Progenitor cell of endocrine pancreas (in vitro differentiated cells): Measurements from ENCODE around the gene NR2F6. TPM values are rescaled to one million over a fixed set of nuclear protein-coding genes. Genes with fewer than 3 reads are reported as not detected.

Experiments
- DNase-seq: peaks from one replicate; pipeline ENCODE4 v3.0.0; 2021; ENCODE audit warnings: low spot score; ENCODE audit not compliant: unreplicated experiment
- H3K27ac Mint-ChIP-seq: 2 replicates; pipeline ENCODE4 v1.8.0; 2021; ENCODE audit warnings: mild to moderate bottlenecking, moderate library complexity, mixed read lengths
- H3K27me3 Mint-ChIP-seq: 2 replicates; pipeline ENCODE4 v1.8.0; 2021; ENCODE audit warnings: mixed read lengths
- H3K36me3 Mint-ChIP-seq: 2 replicates; pipeline ENCODE4 v1.8.0; 2022; ENCODE audit warnings: mixed read lengths; ENCODE audit not compliant: insufficient read depth
- H3K4me1 Mint-ChIP-seq: 2 replicates; pipeline ENCODE4 v1.8.0; 2021; ENCODE audit warnings: low read depth, mixed read lengths
- H3K4me3 Mint-ChIP-seq: 2 replicates; pipeline ENCODE4 v1.8.0; 2021; ENCODE audit warnings: low read depth, mild to moderate bottlenecking, moderate library complexity, mixed read lengths
- H3K9me3 Mint-ChIP-seq: 2 replicates; pipeline ENCODE4 v1.8.0; 2021; ENCODE audit warnings: low read depth, mixed read lengths
- CTCF ChIP-seq: fragments of 200-600 bp; sonication (generic); IDR thresholded peaks from one replicate; pipeline ENCODE4 v1.5.0; 2021; ENCODE audit warnings: antibody characterized with exemption, mild to moderate bottlenecking; ENCODE audit not compliant: unreplicated experiment
- long read RNA-seq: library from polyadenylated mRNA; unstranded; transcript quantifications from one replicate; pipeline ENCODE4 v2.0.0, GENCODE V29; 2020
- total RNA-seq: library from RNA; stranded (reverse); gene quantifications from 2 replicates; pipeline ENCODE4 v1.2.1, GENCODE V29; 2021

NR2F6 gene
- total RNA-seq: 134 and 150 TPM in 2 replicates
- long read RNA-seq, partial matches to known transcripts: 0 of 6 reads
- long read RNA-seq, other reads (novel, unspliced or antisense): 5 of 6 reads

- no peak for DNase-seq
- H3K27ac Mint-ChIP-seq: peak within 1 kb of the TSS; percentile 99
- TF ChIP-seq CTCF: no peak
Measured at GRCh38 chr19:17245535-17245984, at the start of gene NR2F6. NR2F6 (minus strand) TSS chr19:17245919; CDS start chr19:17245220, 699 bp downstream.

GRCh38 chr19:17294051-17294891 lies 48.6 kb upstream of the NR2F6 start:
- TF ChIP-seq CTCF: no peak
- no peak overlapping the region for H3K27ac Mint-ChIP-seq
- H3K4me3 Mint-ChIP-seq: no peak overlapping the region
- H3K36me3 Mint-ChIP-seq: peaks cover 15% of the 10 kb centered on the region
- no peaks in the 10 kb centered on the region for H3K27me3 Mint-ChIP-seq
- no peaks in the 10 kb centered on the region for H3K4me1 Mint-ChIP-seq
- DNase-seq: no peak
- H3K9me3 Mint-ChIP-seq: no peaks in the 10 kb centered on the region

More at GRCh38 chr19:17245535-17245984, at the start of gene NR2F6:
- no peaks in the 10 kb centered on the region for H3K9me3 Mint-ChIP-seq
- H3K4me1 Mint-ChIP-seq: peaks cover 47% of the 10 kb centered on the region
- no peaks in the 10 kb centered on the region for H3K27me3 Mint-ChIP-seq
- H3K36me3 Mint-ChIP-seq: peaks cover 1% of the 10 kb centered on the region
- peak within 1 kb of the TSS; percentile 99 for H3K4me3 Mint-ChIP-seq

- H3K4me1 Mint-ChIP-seq: no peaks in the 10 kb centered on the region
- no peak overlapping the region for H3K27ac Mint-ChIP-seq
- H3K36me3 Mint-ChIP-seq: peaks cover 12% of the 10 kb centered on the region
- H3K4me3 Mint-ChIP-seq: no peak overlapping the region
- no peak for DNase-seq
- H3K27me3 Mint-ChIP-seq: no peaks in the 10 kb centered on the region
- TF ChIP-seq CTCF: no peak
- no peaks in the 10 kb centered on the region for H3K9me3 Mint-ChIP-seq
Measured at GRCh38 chr19:17293605-17294004, 47.9 kb upstream of the NR2F6 start.

GRCh38 chr19:17292301-17293074 lies 46.8 kb upstream of the NR2F6 start:
- no peaks in the 10 kb centered on the region for H3K9me3 Mint-ChIP-seq
- peaks cover 7% of the 10 kb centered on the region for H3K36me3 Mint-ChIP-seq
- H3K4me1 Mint-ChIP-seq: no peaks in the 10 kb centered on the region
- peak overlapping the region; percentile 67 for H3K4me3 Mint-ChIP-seq
- peak overlapping the region; percentile 80 for H3K27ac Mint-ChIP-seq
- TF ChIP-seq CTCF: peak; percentile 56
- H3K27me3 Mint-ChIP-seq: no peaks in the 10 kb centered on the region
- peak; percentile 73 for DNase-seq

- TF ChIP-seq CTCF: no peak
- DNase-seq: peak; percentile 63
- no peaks in the 10 kb centered on the region for H3K27me3 Mint-ChIP-seq
- no peaks in the 10 kb centered on the region for H3K4me1 Mint-ChIP-seq
- no peak overlapping the region for H3K27ac Mint-ChIP-seq
- H3K4me3 Mint-ChIP-seq: no peak overlapping the region
- H3K9me3 Mint-ChIP-seq: no peaks in the 10 kb centered on the region
- H3K36me3 Mint-ChIP-seq: peaks cover under 1% of the 10 kb centered on the region
Measured at GRCh38 chr19:17289489-17289888, 43.8 kb upstream of the NR2F6 start.
